ENCODE data around the gene COX6B2.
"Not testable (repeated sequence)": the region's sequence is repeated elsewhere in the genome, so short reads cannot be mapped to it uniquely, and the experiment has no call there.

The COX6B2 gene, protein sequence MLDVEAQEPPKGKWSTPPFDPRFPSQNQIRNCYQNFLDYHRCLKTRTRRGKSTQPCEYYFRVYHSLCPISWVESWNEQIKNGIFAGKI

DNA sequence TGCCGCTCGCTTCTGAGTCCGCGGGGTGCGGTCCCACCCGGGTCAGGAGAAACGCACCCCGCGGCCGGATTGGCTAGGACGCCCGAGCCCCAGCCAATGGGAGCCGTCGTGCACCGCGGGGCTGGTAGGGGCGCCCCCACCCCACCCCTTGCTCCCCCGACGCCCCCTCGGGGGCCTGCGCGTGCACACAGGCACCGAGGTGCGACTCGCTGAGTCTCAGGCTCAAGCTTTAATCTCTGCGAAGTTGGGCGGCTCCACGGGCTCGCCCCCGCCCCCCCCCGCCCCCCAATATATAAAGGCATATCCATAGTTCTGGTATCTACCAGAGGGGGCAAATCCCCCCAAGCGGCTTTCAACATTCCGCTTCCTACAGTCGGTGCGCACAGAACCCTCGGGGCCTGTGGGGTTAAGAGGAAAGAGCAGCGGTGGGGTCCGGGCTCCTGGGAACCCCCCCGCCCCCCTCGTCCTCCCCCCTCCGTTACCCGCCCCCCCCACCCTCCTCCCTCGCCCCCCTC, at the start of gene COX6B2:
COX6B2 (minus strand) TSS at position 22 of the 515 bp plus-strand sequence. CDS start 198 bp downstream, outside the sequence.
- no peak for DNase-seq

DNA sequence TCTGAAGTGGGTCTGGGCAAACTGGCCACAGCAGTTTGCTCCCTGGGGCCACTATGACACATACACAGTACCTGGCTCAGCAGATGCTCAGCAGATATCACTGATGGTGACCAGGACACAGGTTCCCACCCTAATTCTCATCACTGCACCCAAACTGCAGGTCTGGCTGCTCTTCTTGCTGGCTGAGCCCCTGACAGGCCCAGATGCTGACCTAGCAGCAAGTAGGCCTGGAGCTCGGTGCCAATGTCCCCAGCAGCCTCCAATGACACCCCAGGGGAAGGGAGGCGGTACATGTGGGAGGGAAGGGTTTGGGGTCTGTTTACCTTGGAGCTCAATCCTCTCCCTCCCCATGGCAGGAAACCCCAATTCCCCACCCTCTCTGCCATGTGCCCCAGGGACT, 48.0 kb upstream of the COX6B2 start:
- no peak for DNase-seq

DNA sequence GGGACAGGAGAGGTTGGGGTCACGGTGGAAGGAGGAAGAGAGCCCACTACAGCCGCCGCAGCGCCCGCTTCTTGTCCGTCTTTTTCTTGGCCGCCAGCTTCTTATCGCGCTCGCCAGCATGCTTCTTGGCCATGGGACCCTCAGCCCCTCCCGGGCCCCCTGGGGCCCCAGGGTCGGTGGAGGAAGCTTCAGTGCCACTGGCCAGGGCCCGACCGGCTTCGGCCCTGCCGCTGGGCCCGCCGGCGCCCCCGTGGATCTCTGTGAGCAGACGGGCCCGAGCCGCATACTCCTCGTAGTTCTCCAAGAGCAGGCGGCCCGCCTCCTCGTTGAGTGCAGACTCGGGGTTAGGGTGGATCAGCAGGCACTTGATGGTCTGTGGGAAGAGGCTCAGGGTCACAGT, 46.9 kb upstream of the COX6B2 start:
- DNase-seq = not testable (repeated sequence)

DNA sequence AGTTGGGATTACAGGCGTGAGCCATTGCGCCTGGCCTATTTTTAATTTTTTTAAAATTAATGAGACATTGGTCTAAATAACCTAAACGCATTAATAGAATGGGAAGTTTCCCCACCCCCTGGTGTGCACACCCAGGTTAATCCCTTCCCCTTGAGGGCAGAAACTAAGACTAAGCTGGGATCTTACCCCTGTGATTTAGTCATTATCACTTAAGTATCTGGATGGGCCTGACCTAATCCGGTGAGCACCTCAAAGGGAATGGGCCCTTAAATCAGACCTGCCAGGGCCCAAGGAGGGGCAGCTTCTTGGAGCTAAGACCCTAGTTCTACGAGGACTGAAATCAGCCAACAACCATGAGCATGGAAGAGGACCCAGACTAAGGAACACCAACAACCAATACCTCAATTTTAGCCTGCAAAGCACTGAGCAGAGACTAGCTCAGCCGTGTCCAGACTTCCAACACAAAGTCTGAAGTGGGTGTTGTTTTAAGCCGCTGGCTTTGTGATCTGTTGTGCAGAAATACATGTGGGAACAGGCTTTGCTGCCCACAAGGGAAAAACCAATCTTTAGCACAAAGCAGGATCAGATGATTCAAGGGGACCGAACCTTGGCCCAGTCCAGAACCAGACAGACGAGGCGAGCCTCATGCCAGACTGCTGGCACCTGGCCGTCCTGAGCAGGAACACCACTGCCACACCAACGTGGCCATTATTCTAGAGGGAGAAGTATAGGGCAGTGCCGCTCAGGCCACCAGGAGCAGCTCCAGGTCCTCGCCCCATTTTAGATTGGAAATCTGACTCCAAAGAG, 46.0 kb upstream of the COX6B2 start:
- DNase-seq = no peak

DNA sequence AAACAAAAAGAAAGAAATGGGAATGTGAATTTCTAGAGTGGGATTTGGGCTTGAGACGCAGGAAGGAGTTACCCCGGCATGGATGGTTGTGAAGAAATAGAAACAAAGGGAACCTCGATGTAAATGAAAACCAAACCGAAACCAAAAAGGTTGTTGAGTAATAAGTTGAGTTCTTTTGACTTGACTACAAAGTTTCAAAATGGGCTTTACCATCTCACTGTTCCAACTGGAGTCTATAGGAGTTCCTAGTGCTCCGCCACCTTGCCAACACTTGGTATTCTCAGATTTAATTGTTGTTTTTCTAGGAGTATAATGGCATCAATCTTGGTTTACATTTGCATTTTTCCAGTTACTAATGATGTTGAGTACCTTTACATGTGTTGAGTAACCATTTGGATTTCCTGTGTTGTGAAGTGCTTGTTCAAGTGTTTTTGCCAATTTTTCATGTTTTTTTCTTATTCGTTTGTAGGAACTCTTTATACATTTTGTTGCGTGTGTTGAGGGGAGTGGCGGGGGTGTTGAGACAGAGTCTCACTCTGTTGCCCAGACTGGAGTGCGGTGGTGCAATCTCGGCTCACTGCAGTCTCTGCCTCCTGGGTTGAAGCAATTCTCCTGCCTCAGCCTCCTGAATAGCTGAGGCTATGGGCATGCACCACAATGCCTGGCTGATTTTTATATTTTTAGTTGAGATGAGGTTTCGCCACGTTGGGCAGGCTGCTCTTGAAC, 43.8 kb upstream of the COX6B2 start:
- no peak for DNase-seq

DNA sequence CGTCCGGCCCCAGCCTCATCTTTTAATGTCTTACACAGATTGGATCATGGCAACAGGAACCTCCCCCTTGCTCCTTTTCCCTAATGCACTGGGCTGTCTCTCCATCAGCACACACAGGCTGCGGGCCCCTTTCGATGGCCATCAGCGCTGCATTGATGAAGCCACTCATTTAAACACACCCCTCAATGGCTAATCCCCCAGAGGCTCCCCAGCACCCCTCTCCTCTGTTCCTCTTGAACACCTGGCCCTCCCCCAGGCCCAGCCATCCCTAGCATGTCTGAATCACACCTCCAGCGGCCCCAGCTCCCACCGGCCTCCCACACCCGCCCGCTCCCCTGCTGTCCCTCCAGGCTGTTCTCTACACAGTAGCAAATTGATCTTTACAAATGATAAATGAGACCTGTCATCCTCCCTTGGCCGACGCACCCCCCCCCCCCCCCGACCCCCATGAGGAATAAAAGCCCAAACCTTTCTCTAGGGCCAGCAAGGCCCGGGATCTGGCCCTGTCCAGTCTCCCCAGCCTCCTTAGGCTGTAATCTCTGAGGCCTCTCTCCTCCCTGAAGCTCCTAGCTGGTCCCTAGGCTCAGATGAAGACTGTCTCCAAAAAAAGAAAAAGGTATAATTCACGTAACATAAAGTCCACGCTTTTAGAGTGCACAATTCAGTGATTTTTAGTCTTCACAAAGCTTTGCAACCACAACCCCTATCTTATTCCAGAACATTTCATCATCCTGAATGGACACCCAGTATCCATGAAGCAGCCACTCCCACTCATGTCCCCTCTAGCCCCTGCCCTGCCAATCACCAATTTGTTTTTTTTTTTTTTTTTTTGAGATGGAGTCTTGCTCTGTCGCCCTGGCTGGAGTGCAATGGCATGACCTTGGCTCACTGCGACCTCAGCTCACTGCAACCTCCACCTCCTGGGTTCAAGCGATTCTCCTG, 38.6 kb upstream of the COX6B2 start:
- no peak for DNase-seq

DNA sequence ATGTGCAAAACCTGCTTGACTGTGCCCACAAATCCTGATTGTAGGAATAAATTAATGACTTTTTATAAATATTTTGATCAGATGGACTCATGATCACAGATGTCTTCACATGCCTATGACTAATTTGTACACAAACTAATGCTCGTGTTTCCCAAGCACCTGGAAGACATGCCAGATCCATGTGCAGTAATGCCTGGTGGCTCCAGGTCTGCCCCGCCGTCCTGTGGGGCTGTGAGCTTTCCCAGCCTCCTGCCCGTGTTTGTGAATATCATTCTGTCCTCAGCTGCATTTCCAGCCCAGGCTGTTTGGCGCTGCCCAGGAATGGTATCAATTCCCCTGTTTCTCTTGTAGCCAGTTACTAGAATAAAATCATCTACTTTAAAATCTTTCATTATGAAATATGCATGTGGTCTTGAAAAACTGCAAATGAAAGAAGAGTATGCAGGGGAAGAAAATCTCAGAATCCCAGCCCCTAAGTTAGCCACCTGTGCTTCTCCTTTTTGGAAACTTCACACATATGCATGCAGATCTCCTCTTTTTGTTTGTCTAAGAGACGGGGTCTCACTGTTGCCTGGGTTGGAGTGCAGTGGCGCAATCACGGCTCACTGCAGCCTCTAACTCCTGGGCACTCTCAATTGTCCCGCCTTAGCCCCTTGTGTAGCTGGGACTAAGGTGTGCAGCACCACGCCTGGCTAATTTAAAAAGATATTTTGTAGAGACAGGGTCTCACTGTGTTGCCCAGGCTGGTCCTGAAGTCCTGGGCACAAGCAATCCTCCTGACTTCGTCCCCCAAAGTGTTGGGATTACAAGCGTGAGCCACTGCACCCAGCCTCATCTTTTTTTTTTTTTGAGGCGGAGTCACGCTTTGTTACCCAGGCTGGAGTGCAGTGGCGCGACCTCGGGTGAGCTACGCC, 37.4 kb upstream of the COX6B2 start:
- DNase-seq = no peak

DNA sequence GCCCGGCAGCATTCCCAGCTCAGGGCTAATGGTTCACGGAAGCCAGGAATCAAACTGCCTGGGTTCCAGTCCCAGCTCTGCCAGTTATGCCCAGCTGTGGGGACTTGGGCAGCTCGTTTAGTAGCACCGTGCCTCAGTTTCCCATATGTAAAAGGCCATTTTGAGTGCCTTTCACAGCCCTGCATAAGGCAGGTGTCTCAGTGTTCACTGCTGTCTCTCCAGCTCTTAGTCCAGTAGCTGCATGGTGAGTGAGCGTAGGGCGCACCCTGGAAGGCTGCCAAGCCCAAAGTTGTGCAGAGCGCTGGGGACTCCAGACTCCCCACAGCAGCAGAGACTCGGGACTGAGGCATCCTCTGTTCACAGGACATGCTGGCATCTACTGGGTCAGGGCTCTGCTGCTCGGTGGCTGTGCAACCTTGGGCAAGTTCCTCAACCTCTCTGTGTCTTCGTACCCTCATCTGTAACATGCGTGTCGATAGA, 36.7 kb upstream of the COX6B2 start:
- no peak for DNase-seq

DNA sequence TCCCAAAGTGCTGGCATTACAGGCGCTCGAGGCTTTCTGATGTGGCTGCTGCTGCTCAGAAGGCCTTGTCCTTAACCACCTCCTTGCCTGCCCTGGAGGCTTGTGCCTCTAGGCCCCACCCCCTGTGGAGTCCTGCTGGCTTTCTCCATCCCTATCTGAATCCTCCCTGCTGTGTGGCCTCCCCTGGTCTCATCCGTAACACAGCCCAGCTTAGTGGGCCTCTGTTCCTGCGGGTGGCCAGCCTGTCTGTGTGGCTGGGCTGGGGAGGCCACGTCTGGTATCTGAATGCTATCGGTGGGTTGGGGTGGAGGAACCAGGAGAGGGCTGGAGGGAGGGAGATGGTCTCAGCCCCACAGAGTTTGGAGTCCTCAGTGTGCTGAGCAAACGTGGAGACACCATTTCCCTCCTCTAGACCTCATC, 36.0 kb upstream of the COX6B2 start:
- DNase-seq = no peak

DNA sequence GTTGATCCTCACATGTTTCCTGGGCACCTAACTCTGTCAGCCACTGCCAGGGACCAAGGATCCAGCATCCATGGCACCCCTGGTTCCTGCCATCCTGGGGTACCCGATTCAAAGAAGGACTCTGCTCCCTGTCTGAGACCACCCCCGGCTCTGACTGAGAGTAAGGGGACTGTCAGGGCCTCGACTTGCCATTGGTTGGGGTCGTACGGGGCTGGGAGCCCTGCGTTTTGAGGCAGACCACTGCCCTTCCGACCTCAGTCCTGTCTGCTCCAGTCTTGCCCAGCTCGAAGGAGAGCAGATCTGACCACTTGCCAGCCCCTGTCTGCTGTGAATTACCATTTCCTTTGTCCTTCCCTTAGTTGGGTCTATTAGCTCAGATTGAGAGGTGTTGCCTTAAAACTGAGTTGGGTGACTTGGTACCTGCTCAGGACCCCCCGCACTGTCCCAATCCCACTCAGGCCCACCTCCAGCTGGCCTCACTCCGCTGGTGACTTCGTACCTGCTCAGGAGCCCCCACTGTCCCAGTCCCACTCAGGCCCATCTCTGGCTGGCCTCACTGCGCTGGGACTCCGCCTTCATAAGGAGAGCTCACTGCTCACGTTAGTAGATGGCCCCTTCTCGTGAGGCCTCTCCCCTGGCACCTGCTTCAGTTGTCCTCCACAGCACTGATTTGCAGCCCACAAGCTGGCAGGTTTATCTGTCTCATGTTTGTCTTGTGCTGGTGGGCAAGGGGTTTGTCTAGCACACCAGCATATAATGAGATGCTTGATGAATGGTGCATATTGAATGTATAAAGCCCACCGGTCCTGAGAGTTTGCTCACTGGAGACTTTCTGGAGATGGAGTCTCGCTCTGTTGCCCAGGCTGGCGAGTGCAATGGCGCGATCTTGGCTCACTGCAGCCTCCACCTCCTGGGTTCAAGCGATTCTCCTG, 35.1 kb upstream of the COX6B2 start:
- no peak for DNase-seq

DNA sequence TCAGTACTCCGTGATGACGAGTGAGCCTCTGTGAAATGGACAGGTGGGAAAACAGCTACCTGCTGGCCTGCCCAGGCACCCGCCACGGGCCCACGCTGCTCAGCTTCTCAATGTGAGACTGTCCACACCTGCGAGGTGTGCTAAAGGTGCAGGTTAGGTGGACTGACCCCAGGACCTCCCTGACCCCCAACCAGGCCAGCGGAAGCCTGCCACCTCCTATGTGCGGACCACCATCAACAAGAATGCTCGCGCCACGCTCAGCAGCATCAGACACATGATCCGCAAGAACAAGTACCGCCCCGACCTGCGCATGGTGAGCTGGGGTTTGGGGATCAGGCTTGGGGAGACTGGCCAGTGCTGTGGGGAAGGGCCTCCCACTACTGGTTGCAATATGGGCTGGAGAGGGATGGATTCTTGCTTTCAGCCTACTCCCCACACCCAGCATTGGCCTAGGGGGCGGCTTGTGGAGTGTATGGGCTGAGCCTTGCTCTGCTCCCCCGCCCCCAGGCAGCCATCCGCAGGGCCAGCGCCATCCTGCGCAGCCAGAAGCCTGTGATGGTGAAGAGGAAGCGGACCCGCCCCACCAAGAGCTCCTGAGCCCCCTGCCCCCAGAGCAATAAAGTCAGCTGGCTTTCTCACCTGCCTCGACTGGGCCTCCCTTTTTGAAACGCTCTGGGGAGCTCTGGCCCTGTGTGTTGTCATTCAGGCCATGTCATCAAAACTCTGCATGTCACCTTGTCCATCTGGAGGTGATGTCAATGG, 33.4 kb upstream of the COX6B2 start:
- DNase-seq = no peak

DNA sequence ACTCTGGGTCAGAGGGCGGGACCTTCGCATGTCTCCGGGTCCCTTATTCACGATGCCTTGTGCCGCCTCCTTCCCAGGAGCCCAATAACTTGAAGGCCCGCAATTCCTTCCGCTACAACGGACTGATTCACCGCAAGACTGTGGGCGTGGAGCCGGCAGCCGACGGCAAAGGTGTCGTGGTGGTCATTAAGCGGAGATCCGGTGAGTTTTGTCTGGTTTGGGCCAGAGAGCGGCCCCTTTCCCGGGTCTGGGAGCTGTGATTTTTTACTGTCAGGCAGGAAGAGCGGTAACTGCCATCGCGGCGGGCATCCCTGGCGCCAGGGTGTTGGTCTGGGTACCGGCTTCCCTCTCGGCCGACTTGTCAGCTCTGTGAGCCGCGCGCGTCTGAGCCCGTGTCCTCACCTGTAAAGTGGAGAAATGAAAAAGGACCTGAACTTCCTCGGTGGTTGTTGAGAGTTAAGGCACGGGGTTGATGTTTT, 32.0 kb upstream of the COX6B2 start:
- DNase-seq = no peak

DNA sequence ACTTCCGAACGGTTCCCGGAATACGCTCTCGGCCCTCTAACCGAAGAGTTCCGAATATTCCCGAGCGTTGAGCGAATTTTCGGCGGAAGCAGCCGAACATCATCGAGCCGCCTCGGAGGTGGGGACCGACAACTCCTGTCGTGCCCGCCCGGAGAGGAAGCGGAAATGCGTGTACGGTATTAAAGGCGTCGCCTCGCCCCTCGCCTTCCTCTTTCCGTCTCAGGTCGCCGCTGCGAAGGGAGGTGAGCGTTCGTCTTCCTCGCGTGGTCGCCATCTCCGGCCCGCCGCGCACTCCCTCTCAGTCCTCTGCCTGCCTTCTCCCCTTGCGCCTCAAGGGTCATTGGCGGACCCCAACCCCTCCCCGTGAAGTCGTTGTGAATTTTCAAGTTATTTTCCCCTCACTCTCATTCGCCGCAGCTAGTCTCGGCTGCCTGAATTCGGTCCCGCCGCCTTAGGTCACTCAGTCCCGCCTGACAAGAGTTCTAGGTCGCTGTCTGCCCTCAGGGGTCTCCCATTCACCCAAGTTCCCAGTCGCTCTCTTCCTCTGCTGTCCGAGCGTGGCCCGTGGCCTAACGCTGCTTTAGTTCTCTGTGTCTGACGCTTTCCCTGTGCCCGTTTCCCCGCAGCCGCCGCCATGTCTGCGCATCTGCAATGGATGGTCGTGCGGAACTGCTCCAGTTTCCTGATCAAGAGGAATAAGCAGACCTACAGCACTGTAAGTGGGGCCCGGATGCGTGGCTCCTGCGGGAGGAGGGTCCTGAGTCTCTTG, 31.4 kb upstream of the COX6B2 start, which contains the start of gene RPL28:
RPL28 (plus strand) TSS at position 209 of the 769 bp plus-strand sequence; CDS start at position 635, 426 bp downstream.
- peak; percentile 98 to 99 for DNase-seq

DNA sequence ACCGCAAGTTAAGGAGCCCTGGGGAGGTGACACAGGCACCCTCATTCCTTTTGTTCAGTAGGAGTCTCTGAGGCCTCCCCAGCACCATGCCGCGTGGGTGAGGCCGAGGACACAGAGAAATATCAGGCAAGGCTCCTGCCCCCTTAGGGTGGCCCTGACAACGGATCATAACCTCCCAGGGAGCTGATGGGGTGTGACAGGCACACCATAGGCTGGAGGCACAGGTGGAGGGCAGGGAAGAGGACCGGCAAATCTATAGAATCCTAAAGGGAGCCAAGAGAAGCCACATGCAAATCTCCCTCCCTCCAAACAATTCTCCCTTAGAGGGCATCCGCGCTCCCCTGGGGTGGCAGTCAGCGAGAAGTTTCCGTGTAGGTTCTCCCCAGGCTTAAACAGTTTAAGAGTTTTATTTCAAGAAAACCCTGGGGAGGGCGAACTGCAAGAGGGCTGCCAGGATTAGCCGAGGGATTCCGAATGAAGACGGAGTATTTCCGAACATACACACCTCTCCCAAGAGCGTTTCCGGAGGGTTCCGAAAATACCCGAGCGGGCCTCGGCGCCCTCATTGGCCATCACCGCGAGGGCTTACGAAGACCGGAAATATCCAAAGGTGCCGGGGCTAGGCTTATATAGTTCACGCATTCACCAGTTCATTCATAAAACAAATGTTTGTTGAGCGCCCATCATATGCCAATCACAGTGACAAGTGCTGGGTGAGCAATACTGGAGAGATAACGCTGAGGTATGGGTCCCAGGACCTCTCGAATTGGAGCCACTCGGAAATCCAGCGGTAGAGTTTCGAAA, 30.6 kb upstream of the COX6B2 start:
- peak; percentile 98 for DNase-seq

DNA sequence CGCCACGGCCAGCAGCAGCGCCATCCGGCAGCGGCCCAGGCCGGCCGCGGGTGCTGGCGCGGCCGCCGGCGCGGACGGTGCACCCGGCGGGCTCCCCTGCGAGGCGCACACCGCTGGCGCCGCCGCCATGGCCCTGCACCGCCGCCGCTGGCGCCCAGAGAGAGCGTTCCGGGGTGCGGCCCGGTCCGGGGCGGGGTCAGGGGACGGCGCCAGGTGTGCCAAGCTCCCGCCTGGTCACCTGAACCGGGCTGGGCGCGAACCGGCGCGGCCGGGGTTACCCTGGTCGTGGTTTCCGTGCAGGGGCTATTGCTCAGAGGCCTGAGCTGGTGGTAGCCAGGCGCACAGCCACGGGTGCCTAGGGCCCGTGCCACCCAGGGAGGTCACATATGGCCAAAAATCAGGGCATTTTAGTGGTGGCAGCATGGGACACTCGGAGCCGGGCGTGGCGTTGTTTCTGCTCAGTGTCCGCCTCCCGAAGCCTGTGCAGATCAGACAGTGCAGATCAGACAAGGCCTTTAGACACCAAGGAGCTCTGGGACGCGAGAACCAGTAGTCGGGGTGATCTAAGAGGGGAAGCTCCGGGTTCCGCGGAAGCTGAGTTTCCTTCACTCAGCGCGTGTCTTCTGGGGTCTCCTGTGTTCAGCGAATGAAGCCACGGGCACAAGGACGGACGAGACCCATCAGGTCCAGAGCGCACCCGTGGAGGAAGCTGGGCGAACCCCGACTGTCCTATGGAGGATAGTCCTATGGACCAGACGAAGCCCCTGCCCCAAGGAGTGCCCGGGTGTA, 29.8 kb upstream of the COX6B2 start, which contains the start of gene TMEM238:
TMEM238 (minus strand) TSS at position 162 of the 789 bp plus-strand sequence; CDS start at position 129, 33 bp downstream.
- DNase-seq = peak in 1 of 2 experiments; percentile 54
